Measurements from ENCODE around the gene WRAP53. TPM values are rescaled to one million over a fixed set of nuclear protein-coding genes. Genes with fewer than 3 reads are reported as not detected.

The WRAP53 gene
- total RNA-seq, 6 donors from 2014 or later, result 6.0 to 10.3 (median 7.8) TPM

DNA sequence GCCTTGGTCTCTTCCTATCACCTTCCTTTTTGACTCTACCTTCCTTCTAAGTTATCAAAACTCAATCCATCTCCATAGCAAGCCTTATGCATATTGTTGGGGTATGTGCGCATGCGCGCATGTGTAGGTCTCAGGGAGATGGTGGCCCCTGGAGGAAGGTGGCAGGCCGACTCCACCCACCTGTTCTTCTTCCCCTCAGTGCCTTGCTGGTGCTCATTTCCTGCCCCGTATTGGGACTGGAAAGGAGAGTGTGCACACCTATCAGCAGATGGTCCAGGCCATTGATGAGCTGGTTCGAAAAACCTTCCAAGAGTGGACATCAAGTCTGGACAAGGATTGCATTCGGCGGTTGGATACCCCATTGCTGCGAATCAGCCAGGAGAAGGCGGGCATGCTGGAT, 54.5 kb downstream of the WRAP53 start:
- ATAC-seq (ENCODE audit: low FRiP score in 2 of 2) (no peak), DNase-seq (no peak)
- no peaks in the 10 kb centered on the region for H3K27me3 ChIP-seq
- WGBS, 2 donors, result 57 to 65% methylated on average over 10 of the region's 10 CpGs
- H3K9me3 ChIP-seq, result no peaks in the 10 kb centered on the region
- H3K4me3 ChIP-seq, result no peak overlapping the region
- no peak overlapping the region for H3K27ac ChIP-seq
- peaks cover 0 to 23% (median 4%) of the 10 kb centered on the region in 4 donors for H3K4me1 ChIP-seq
- TF ChIP-seq CTCF (IDR thresholded peaks at IDR 0.05) (no peak), POLR2AphosphoS5 (IDR thresholded peaks at IDR 0.05) (no peak), POLR2A (IDR thresholded peaks at IDR 0.05) (no peak), EP300 (IDR thresholded peaks at IDR 0.05) (no peak)
- no peaks in the 10 kb centered on the region for H3K36me3 ChIP-seq

- Histone ChIP-seq H3K27me3 (no peaks in the 10 kb centered on the region), H3K27ac (peak overlapping the region in 1 of 4 donors; percentile 33), H3K4me3 (no peak overlapping the region), H3K36me3 (no peaks in the 10 kb centered on the region), H3K4me1 (peaks cover 0 to 23% (median 5%) of the 10 kb centered on the region in 4 donors), H3K9me3 (no peaks in the 10 kb centered on the region)
- peak in 1 of 2 donors; percentile 61 for DNase-seq
- TF ChIP-seq POLR2AphosphoS5 (IDR thresholded peaks at IDR 0.05) (no peak), EP300 (IDR thresholded peaks at IDR 0.05) (no peak), POLR2A (IDR thresholded peaks at IDR 0.05) (no peak), CTCF (IDR thresholded peaks at IDR 0.05) (no peak)
- WGBS, 2 donors, result 42 to 54% methylated on average over 8 of the region's 8 CpGs
- ATAC-seq (ENCODE audit: low FRiP score in 2 of 2), result peak in 1 of 2 donors; percentile 44
Observed at GRCh38 chr17:7744416-7744815, 56.1 kb downstream of the WRAP53 start.

- ATAC-seq (ENCODE audit: low FRiP score in 2 of 2), result peak in 1 of 2 donors; percentile 27
- DNase-seq, result peak in 1 of 2 donors; percentile 84
- H3K36me3 ChIP-seq, result no peaks in the 10 kb centered on the region
- H3K4me3 ChIP-seq, result no peak overlapping the region
- H3K27ac ChIP-seq, result no peak overlapping the region
- H3K4me1 ChIP-seq, result peaks cover 0 to 23% (median 5%) of the 10 kb centered on the region in 4 donors
- no peak for TF ChIP-seq POLR2A (IDR thresholded peaks at IDR 0.05)
- peak in 1 of 2 donors; percentile 19 for TF ChIP-seq POLR2AphosphoS5 (IDR thresholded peaks at IDR 0.05)
- 48 to 54% methylated on average over 7 of the region's 7 CpGs for WGBS, 2 donors
- no peaks in the 10 kb centered on the region for H3K27me3 ChIP-seq
- no peaks in the 10 kb centered on the region for H3K9me3 ChIP-seq
Observed at GRCh38 chr17:7745748-7746470, 57.6 kb downstream of the WRAP53 start.

GRCh38 chr17:7747635-7748071, 59.4 kb downstream of the WRAP53 start:
- Histone ChIP-seq H3K27me3 (no peaks in the 10 kb centered on the region), H3K36me3 (no peaks in the 10 kb centered on the region), H3K4me1 (peaks cover 0 to 23% (median 5%) of the 10 kb centered on the region in 4 donors), H3K27ac (no peak overlapping the region), H3K4me3 (no peak overlapping the region), H3K9me3 (no peaks in the 10 kb centered on the region)
- no peak for DNase-seq
- ATAC-seq (ENCODE audit: low FRiP score in 2 of 2), result no peak
- TF ChIP-seq CTCF (IDR thresholded peaks at IDR 0.05) (no peak), POLR2AphosphoS5 (IDR thresholded peaks at IDR 0.05) (no peak), EP300 (IDR thresholded peaks at IDR 0.05) (no peak), POLR2A (IDR thresholded peaks at IDR 0.05) (no peak)
- 50 to 52% methylated on average over 4 of the region's 4 CpGs for WGBS, 2 donors

DNA sequence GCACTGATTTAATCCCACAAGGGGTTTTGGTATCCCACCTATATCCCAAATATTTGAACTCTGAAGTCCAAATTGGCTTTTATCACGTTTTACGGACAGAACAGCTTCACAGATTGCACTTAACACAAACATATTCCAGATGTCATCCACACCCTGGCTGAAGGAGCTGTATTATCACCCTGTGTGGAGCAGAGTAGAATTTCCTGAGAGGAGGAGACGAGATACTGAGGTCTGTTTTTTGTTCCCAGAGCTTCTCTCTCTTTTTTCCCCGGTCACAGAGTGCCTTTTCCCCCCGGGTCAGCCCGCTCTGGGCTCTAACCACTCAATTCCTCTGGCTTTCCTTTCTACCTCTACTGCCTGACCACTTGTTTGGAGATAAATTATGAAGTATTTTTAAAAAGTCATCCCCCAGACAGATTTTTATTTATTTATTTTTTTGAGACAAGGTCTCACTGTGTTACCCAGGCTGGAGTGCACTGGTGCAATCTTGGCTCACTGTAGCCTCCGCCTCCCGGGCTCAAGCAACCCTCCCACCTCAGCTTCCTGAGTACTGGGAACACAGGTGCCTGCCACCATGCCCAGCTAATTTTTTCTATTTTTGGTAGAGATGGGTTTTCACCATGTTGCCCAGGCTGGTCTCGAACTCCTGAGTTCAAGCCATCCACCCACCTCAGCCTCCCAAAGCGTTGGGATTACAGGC, 59.9 kb downstream of the WRAP53 start:
- DNase-seq (no peak), ATAC-seq (ENCODE audit: low FRiP score in 2 of 2) (peak in 1 of 2 donors; percentile 50)
- H3K36me3 ChIP-seq, result no peaks in the 10 kb centered on the region
- H3K4me1 ChIP-seq, result peaks cover 0 to 23% (median 5%) of the 10 kb centered on the region in 4 donors
- 66 to 77% methylated on average over 10 of the region's 10 CpGs for WGBS, 2 donors
- no peak overlapping the region for H3K4me3 ChIP-seq
- no peaks in the 10 kb centered on the region for H3K27me3 ChIP-seq
- H3K27ac ChIP-seq, result no peak overlapping the region
- TF ChIP-seq CTCF (IDR thresholded peaks at IDR 0.05) (no peak), EP300 (IDR thresholded peaks at IDR 0.05) (no peak), POLR2AphosphoS5 (IDR thresholded peaks at IDR 0.05) (no peak), POLR2A (IDR thresholded peaks at IDR 0.05) (no peak)
- no peaks in the 10 kb centered on the region for H3K9me3 ChIP-seq

Measured in upper lobe of left lung (tissue), 6 donors.